Mesenchymal stem cell (in vitro differentiated cells and primary cell): ENCODE measurements around the gene SLTM.
"Not testable (repeated sequence)": the region's sequence is repeated elsewhere in the genome, so short reads cannot be mapped to it uniquely, and the experiment has no call there.

ENCODE experiments used
- DNase-seq: peaks from one replicate; pipeline ENCODE4 v3.0.0-alpha.2; 2013
- H2AFZ ChIP-seq: one replicate; pipeline ENCODE4 v1.6.1; 2013; ENCODE audit warnings: low read depth, mild to moderate bottlenecking, control low read depth, inconsistent platforms, low read length, moderate library complexity
- H2AK5ac ChIP-seq: 2 replicates; pipeline ENCODE4 v1.6.1; 2013; ENCODE audit warnings: low read length, moderate library complexity, mild to moderate bottlenecking, inconsistent platforms; ENCODE audit not compliant: severe bottlenecking
- H2BK120ac ChIP-seq: one replicate; pipeline ENCODE4 v1.6.1; 2013; ENCODE audit warnings: low read depth, mild to moderate bottlenecking, inconsistent platforms, low read length, moderate library complexity
- H2BK12ac ChIP-seq, 2 experiments: one replicate each; pipeline ENCODE4 v1.6.1; 2013; ENCODE audit warnings: inconsistent platforms in 2 of 2, low read length in 2 of 2, mild to moderate bottlenecking in 2 of 2, moderate library complexity in 2 of 2, control low read depth in 1 of 2
- H2BK15ac ChIP-seq: one replicate; pipeline ENCODE4 v1.6.1; 2013; ENCODE audit warnings: mild to moderate bottlenecking, low read depth, inconsistent platforms; ENCODE audit not compliant: poor library complexity, severe bottlenecking
- H2BK5ac ChIP-seq: 2 replicates; pipeline ENCODE4 v1.6.1; 2013; ENCODE audit warnings: low read depth, mild to moderate bottlenecking, low read length, control low read depth, inconsistent platforms; ENCODE audit not compliant: poor library complexity, severe bottlenecking
- H3K14ac ChIP-seq, 2 experiments: one replicate each; pipeline ENCODE4 v1.6.1; 2013; ENCODE audit warnings: inconsistent platforms in 2 of 2, low read length in 2 of 2, control low read depth in 1 of 2, mild to moderate bottlenecking in 1 of 2, moderate library complexity in 1 of 2
- H3K18ac ChIP-seq, 2 experiments: one replicate each; pipeline ENCODE4 v1.6.1; 2013; ENCODE audit warnings: inconsistent platforms in 2 of 2, low read length in 2 of 2, control low read depth in 1 of 2, low read depth in 1 of 2, mild to moderate bottlenecking in 1 of 2
- H3K23ac ChIP-seq, 2 experiments: one replicate each; pipeline ENCODE4 v1.6.1; 2013; ENCODE audit warnings: inconsistent platforms in 2 of 2, low read length in 2 of 2, mild to moderate bottlenecking in 2 of 2, moderate library complexity in 2 of 2, control low read depth in 1 of 2
- H3K27ac ChIP-seq: 2 replicates; pipeline ENCODE4 v1.5.1; 2013; ENCODE audit warnings: mild to moderate bottlenecking, moderate library complexity, low read length, control low read depth, inconsistent platforms; ENCODE audit not compliant: poor library complexity, severe bottlenecking
- H3K27me3 ChIP-seq, 2 experiments: 2 replicates each; pipeline versions ENCODE4 v1.6.1 to v1.7.0; 2013; ENCODE audit warnings: low read length in 2 of 2, mild to moderate bottlenecking in 2 of 2, moderate library complexity in 2 of 2, control low read depth in 1 of 2, inconsistent platforms in 1 of 2; ENCODE audit not compliant: control insufficient read depth in 1 of 2, insufficient read depth in 1 of 2
- H3K36me3 ChIP-seq, 2 experiments: 2 replicates each; pipeline versions ENCODE4 v1.6.1 to v1.7.0; 2013; ENCODE audit warnings: low read length in 2 of 2, control low read depth in 1 of 2, inconsistent platforms in 1 of 2, low read depth in 1 of 2, mild to moderate bottlenecking in 1 of 2; ENCODE audit not compliant: insufficient read depth in 2 of 2, control insufficient read depth in 1 of 2
- H3K4ac ChIP-seq, 2 experiments: one replicate each; pipeline ENCODE4 v1.6.1; 2013; ENCODE audit warnings: inconsistent platforms in 2 of 2, low read length in 2 of 2, mild to moderate bottlenecking in 2 of 2, moderate library complexity in 2 of 2, control low read depth in 1 of 2, low read depth in 1 of 2
- H3K4me1 ChIP-seq: 2 replicates; pipeline ENCODE4 v1.6.1; 2013; ENCODE audit warnings: low read depth, low read length, control low read depth; ENCODE audit not compliant: control insufficient read depth, insufficient read depth
- H3K4me2 ChIP-seq: 2 replicates; pipeline ENCODE4 v1.6.1; 2013; ENCODE audit warnings: low read length, mild to moderate bottlenecking, inconsistent platforms; ENCODE audit not compliant: poor library complexity, severe bottlenecking
- H3K4me3 ChIP-seq, 2 experiments: 2 replicates each; pipeline versions ENCODE4 v1.5.1 to v1.7.0; 2013; ENCODE audit warnings: low read length in 2 of 2, mild to moderate bottlenecking in 2 of 2, control low read depth in 1 of 2, low read depth in 1 of 2; ENCODE audit not compliant: insufficient read depth in 1 of 2
- H3K79me1 ChIP-seq: replicated peaks from 2 replicates; pipeline ENCODE4 v1.6.1; 2013; ENCODE audit warnings: mild to moderate bottlenecking, control low read depth, low read length, inconsistent platforms; ENCODE audit not compliant: poor library complexity, severe bottlenecking
- H3K9ac ChIP-seq: 2 replicates; pipeline ENCODE4 v1.7.0; 2013; ENCODE audit warnings: mild to moderate bottlenecking, low read length, moderate library complexity
- H3K9me3 ChIP-seq: 2 replicates; pipeline ENCODE4 v1.7.0; 2013; ENCODE audit warnings: mild to moderate bottlenecking, low read length; ENCODE audit not compliant: control insufficient read depth
- H4K8ac ChIP-seq: one replicate; pipeline ENCODE4 v1.6.1; 2013; ENCODE audit warnings: inconsistent platforms, mild to moderate bottlenecking, low read length, moderate library complexity
- H4K91ac ChIP-seq: one replicate; pipeline ENCODE4 v1.6.1; 2013; ENCODE audit warnings: mild to moderate bottlenecking, low read length, inconsistent platforms
- WGBS: methylation state at CpG from one replicate; pipeline ENCODE4 v1.1.7; 2013; ENCODE audit warnings: mixed read lengths; 5-methylcytosine and 5-hydroxymethylcytosine counted together

The SLTM gene

DNA sequence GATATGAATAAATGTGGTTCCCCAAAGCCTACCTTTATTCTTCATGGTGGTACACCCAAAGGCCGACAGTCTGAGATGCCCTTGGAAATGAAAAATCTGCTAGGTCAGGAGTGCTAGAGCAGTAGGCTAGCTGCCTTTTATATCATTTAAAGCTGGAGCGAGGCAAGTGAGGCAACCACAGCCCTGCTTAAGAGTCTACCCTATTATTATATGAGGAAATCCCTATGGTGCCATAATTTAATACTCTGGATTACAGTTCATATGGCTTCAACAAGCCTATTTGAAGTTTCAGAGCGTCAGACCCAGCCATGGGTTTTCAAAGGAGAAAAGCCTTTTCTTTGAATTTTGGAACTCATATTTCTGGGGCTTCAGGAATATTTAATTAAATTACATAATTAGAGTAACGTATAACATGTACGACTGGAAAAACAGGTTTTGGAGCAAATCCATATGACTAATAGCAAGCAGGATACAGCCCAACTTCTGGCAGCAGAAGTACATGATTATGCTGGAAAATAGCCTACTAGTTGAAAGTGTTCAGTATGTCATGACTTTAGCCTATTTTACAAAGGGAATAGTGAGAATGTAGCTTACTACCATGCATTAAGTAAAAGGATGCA, 18.0 kb upstream of the SLTM start:
- Histone ChIP-seq H2BK120ac (no peak overlapping the region), H4K8ac (no peak overlapping the region), H3K27me3 (no peaks in the 10 kb centered on the region), H2BK12ac (no peak overlapping the region), H2BK15ac (no peak overlapping the region), H3K4me1 (no peaks in the 10 kb centered on the region), H2BK5ac (no peak overlapping the region), H3K9me3 (no peaks in the 10 kb centered on the region), H3K18ac (no peak overlapping the region), H3K9ac (peak overlapping the region; percentile 45), H3K4me2 (no peak overlapping the region), H3K36me3 (no peaks in the 10 kb centered on the region), H3K79me1 (no peaks in the 10 kb centered on the region), H3K23ac (no peak overlapping the region), H3K27ac (no peak overlapping the region), H3K14ac (no peak overlapping the region), H4K91ac (no peak overlapping the region), H2AFZ (no peak overlapping the region), H2AK5ac (no peak overlapping the region), H3K4ac (no peak overlapping the region), H3K4me3 (peak overlapping the region in 1 of 2 experiments; percentile 32)
- DNase-seq, result no peak
- WGBS, result 100% methylated on average over 3 of the region's 5 CpGs

GRCh38 chr15:58947179-58947578, 13.7 kb upstream of the SLTM start:
- no peak overlapping the region for H3K4me3 ChIP-seq
- H4K8ac ChIP-seq, result no peak overlapping the region
- no peak overlapping the region for H2BK12ac ChIP-seq
- H2BK5ac ChIP-seq, result no peak overlapping the region
- H3K36me3 ChIP-seq, result no peaks in the 10 kb centered on the region
- no peak overlapping the region for H2AK5ac ChIP-seq
- DNase-seq, result no peak
- H3K18ac ChIP-seq, result no peak overlapping the region
- no peak overlapping the region for H2AFZ ChIP-seq
- no peak overlapping the region for H3K4me2 ChIP-seq
- no peaks in the 10 kb centered on the region for H3K4me1 ChIP-seq
- H3K27ac ChIP-seq, result no peak overlapping the region
- no peak overlapping the region for H2BK120ac ChIP-seq
- H3K4ac ChIP-seq, result no peak overlapping the region
- H3K14ac ChIP-seq, result no peak overlapping the region
- H3K27me3 ChIP-seq, result no peaks in the 10 kb centered on the region
- no peak overlapping the region for H3K9ac ChIP-seq
- 79% methylated on average over 3 of the region's 3 CpGs for WGBS
- no peaks in the 10 kb centered on the region for H3K79me1 ChIP-seq
- H3K9me3 ChIP-seq, result no peaks in the 10 kb centered on the region
- no peak overlapping the region for H2BK15ac ChIP-seq
- no peak overlapping the region for H3K23ac ChIP-seq
- H4K91ac ChIP-seq, result no peak overlapping the region

DNA sequence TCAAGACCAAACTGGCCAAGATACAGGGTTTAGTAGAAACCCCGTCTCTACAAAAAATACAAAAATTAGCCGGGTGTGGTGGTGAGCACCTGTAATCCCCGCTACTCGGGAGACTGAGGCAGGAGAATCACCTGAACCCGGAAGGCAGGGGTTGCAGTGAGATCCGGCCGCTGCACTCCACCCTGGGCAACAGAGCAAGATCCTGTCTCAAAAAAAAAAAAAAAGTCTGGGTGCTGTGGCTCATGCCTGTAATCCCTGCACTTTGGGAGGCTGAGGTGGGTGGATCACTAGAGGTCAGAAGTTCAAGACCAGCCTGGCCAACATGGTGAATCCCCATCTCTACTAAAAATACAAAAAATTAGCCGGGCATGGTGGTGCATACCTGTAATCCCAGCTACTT, 1.5 kb upstream of the SLTM start:
- not testable (repeated sequence) for H3K18ac ChIP-seq, H3K9ac ChIP-seq, DNase-seq, H2AK5ac ChIP-seq, H2BK120ac ChIP-seq, H3K4me2 ChIP-seq, H4K91ac ChIP-seq, H2BK15ac ChIP-seq, H3K36me3 ChIP-seq, H3K4me3 ChIP-seq, H4K8ac ChIP-seq, H3K79me1 ChIP-seq, H3K4me1 ChIP-seq, H3K4ac ChIP-seq, H3K27me3 ChIP-seq, H2BK12ac ChIP-seq, H3K9me3 ChIP-seq, H2BK5ac ChIP-seq, H2AFZ ChIP-seq, H3K14ac ChIP-seq, H3K23ac ChIP-seq
- WGBS, result 98% methylated on average over 6 of the region's 8 CpGs
- H3K27ac ChIP-seq, result peak overlapping the region; percentile 57

DNA sequence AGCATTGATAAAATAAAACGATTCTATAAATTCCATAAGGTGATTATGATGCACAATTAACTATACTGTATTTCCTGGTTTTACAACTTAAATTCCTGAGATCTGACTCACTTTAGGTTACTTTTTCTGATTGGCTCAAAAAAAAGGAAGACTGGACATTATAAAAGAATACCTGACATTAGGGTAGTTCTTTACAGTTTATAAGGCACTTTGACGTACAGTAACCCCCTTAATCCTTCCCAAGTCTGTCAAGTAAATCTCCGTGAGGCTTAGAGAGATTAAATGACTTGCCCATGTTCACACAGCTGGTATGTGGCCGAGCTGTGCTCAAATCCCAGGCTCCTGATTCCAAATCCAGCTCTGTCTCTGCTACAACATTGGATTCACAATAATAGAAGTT, 1.0 kb upstream of the SLTM start:
- Histone ChIP-seq H3K27me3 (no peaks in the 10 kb centered on the region), H3K9me3 (no peaks in the 10 kb centered on the region), H2BK5ac (peak overlapping the region; percentile 70), H2BK15ac (no peak overlapping the region), H3K36me3 (peaks cover 0 to 4% of the 10 kb centered on the region in 2 experiments), H3K18ac (no peak overlapping the region), H3K23ac (no peak overlapping the region), H3K79me1 (no peaks in the 10 kb centered on the region), H3K4me2 (no peak overlapping the region), H2BK120ac (no peak overlapping the region), H2AFZ (peak overlapping the region; percentile 71), H3K27ac (peak overlapping the region; percentile 57), H3K4me1 (peaks cover 4% of the 10 kb centered on the region), H3K9ac (peak overlapping the region; percentile 99), H2BK12ac (no peak overlapping the region), H2AK5ac (no peak overlapping the region), H4K91ac (no peak overlapping the region), H3K4me3 (peak overlapping the region in 1 of 2 experiments; percentile 97), H3K4ac (no peak overlapping the region), H3K14ac (no peak overlapping the region), H4K8ac (no peak overlapping the region)
- no peak for DNase-seq
- WGBS, result 86% methylated on average over 3 of the region's 4 CpGs
